NCI-H1105 (cell line): ENCODE data around the gene B4GALT2.

ENCODE experiments used
- DNase-seq: peaks from one replicate; lab custom pipeline; 2025; lab: John Stamatoyannopoulos, UW

The B4GALT2 gene

GRCh38 chr1:44010935-44011471 is 32.0 kb downstream of the B4GALT2 start:
- DNase-seq: no peak

GRCh38 chr1:44012404-44012803 is 33.4 kb downstream of the B4GALT2 start:
- DNase-seq: no peak

- DNase-seq: no peak
These were observed 34.1 kb downstream of the B4GALT2 start for GRCh38 chr1:44012941-44013609.

- DNase-seq: no peak
These were observed 34.9 kb downstream of the B4GALT2 start for GRCh38 chr1:44013949-44014348.

GRCh38 chr1:44014365-44015104 is 35.5 kb downstream of the B4GALT2 start:
- DNase-seq: no peak

GRCh38 chr1:44015206-44015605 is 36.2 kb downstream of the B4GALT2 start:
- no peak for DNase-seq

GRCh38 chr1:44016041-44016889 is 37.3 kb downstream of the B4GALT2 start:
- no peak for DNase-seq

- DNase-seq: no peak
These were observed 37.9 kb downstream of the B4GALT2 start for GRCh38 chr1:44016890-44017400.

GRCh38 chr1:44019466-44019948 is 40.5 kb downstream of the B4GALT2 start:
- DNase-seq: no peak

- DNase-seq: no peak
These were observed 41.5 kb downstream of the B4GALT2 start for GRCh38 chr1:44020464-44020863.

GRCh38 chr1:44021156-44021555 is 42.1 kb downstream of the B4GALT2 start:
- no peak for DNase-seq

- DNase-seq: no peak
These were observed 42.7 kb downstream of the B4GALT2 start for GRCh38 chr1:44021581-44022321.

GRCh38 chr1:44024031-44024902 is 45.3 kb downstream of the B4GALT2 start:
- no peak for DNase-seq

GRCh38 chr1:44024903-44025525 is 46.0 kb downstream of the B4GALT2 start:
- no peak for DNase-seq

GRCh38 chr1:44025816-44026215 is 46.8 kb downstream of the B4GALT2 start:
- DNase-seq: no peak

- DNase-seq: no peak
These were observed 48.3 kb downstream of the B4GALT2 start for GRCh38 chr1:44027320-44027719.

GRCh38 chr1:44029260-44029910 is 50.4 kb downstream of the B4GALT2 start:
- DNase-seq: peak; percentile 67

GRCh38 chr1:44029911-44030604 is 51.0 kb downstream of the B4GALT2 start:
- DNase-seq: peak; percentile 77
